ENCODE results near the gene AADACL2. TPM values are rescaled to one million over a fixed set of nuclear protein-coding genes. Genes with fewer than 3 reads are reported as not detected.

Gene AADACL2
- total and polyA plus RNA-seq, 4 donors: not detected

DNA sequence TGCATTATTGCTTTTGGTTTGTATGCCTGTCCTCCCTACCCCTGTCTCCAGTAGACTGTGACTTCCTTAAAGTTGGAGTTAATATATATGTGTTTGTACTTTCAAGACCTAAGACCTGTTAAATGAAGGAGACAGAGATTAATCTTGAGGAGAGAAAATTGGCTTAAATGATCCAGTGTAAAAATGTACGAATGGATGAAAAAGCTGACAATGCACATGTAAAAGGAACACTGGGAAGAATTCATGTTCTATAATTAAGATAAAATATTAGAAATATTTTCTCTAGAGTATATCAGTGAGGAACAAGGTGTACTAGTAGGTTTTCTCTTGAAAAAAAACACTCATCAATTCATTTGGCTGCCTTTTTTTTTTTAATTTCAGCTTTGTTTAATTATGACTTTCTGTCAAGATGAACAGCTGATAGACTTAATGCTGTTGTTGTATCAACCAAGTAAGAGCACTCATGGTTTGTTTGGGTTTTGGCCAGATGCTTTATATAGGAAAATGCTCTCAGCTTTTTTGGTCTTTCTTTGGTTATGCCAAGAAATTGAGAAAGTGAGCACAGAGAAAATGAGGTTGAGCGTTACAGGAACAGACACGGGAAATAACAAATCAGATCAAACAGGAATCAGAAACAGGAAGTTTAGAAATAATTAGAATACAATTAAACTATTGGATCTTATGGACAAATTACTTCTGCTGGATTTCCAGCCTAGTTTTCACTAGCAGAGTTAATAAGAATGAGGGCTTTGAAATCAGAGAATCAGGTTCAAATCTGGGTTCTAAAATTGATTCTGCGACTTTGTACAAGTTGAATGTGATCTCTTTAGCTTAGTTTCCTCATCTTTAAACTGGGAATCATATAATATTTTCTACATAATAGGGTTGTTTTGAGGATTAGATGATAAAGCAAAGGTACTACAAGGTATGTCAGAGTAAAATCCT, 41.9 kb downstream of the AADACL2 start:
- DNase-seq (ENCODE audit: low spot score): no peak
- WGBS: 81% methylated on average over 4 of the region's 4 CpGs

DNA sequence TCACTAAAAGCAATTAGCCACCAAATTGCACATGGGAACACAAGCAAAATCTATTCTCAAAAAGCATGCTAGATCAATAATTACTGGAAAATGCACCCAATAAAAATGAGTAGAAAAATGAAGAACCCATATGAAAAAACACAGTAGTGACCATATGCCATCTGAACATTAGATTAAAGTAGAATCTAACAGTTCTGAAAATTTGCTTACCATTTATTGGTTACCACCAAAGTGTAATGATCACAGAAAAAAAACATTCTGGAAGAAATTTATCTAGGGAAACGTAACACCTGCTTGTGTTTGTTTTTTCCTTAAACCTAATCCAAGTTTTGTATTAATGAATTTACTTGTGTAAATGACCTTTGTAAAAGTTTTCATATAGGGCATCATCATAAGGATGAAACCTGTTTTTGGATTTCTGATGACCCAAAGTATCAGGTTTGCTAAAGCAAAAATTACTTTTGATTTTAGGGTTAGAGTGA, 42.6 kb downstream of the AADACL2 start:
- 54% methylated on average over 1 of the region's 1 CpG for WGBS
- Histone ChIP-seq H3K4me3 (ENCODE audit: low read depth in 1 of 3, low read length in 3 of 3) (no peak overlapping the region), H3K9me3 (ENCODE audit: control insufficient read depth in 4 of 4, low read length in 3 of 4) (no peaks in the 10 kb centered on the region), H3K4me1 (ENCODE audit: control insufficient read depth in 4 of 4, insufficient read depth in 4 of 4, low read length in 3 of 4) (peaks cover 1 to 14% (median 5%) of the 10 kb centered on the region in 4 donors), H3K27me3 (ENCODE audit: control insufficient read depth in 4 of 4, insufficient read depth in 4 of 4, low read length in 3 of 4) (no peaks in the 10 kb centered on the region), H3K27ac (ENCODE audit: low read depth in 1 of 2, low read length in 2 of 2) (no peak overlapping the region), H3K9ac (ENCODE audit: low read depth in 1 of 2, low read length in 2 of 2) (no peak overlapping the region), H3K36me3 (ENCODE audit: control insufficient read depth in 4 of 4, insufficient read depth in 3 of 4, low read depth in 1 of 4, low read length in 3 of 4) (no peaks in the 10 kb centered on the region)
- TF ChIP-seq HNF4G (IDR thresholded peaks at IDR 0.05) (no peak), NR2F2 (IDR thresholded peaks at IDR 0.05) (no peak), SP1 (IDR thresholded peaks at IDR 0.05) (no peak), FOXA2 (IDR thresholded peaks at IDR 0.05) (no peak), TAF1 (conservative IDR thresholded peaks at IDR 0.05) (no peak), GABPA (IDR thresholded peaks at IDR 0.05 in 1 of 2, conservative IDR thresholded peaks at IDR 0.05 in 1 of 2) (no peak), YY1 (IDR thresholded peaks at IDR 0.05) (no peak), EGR1 (IDR thresholded peaks at IDR 0.05; ENCODE audit: low read depth in 2 of 2) (no peak), JUND (IDR thresholded peaks at IDR 0.05) (no peak), FOXA1 (IDR thresholded peaks at IDR 0.05) (no peak), HNF4A (conservative IDR thresholded peaks at IDR 0.05) (no peak), RXRA (IDR thresholded peaks at IDR 0.05) (no peak)
- TF ChIP-seq, protein P1, sequence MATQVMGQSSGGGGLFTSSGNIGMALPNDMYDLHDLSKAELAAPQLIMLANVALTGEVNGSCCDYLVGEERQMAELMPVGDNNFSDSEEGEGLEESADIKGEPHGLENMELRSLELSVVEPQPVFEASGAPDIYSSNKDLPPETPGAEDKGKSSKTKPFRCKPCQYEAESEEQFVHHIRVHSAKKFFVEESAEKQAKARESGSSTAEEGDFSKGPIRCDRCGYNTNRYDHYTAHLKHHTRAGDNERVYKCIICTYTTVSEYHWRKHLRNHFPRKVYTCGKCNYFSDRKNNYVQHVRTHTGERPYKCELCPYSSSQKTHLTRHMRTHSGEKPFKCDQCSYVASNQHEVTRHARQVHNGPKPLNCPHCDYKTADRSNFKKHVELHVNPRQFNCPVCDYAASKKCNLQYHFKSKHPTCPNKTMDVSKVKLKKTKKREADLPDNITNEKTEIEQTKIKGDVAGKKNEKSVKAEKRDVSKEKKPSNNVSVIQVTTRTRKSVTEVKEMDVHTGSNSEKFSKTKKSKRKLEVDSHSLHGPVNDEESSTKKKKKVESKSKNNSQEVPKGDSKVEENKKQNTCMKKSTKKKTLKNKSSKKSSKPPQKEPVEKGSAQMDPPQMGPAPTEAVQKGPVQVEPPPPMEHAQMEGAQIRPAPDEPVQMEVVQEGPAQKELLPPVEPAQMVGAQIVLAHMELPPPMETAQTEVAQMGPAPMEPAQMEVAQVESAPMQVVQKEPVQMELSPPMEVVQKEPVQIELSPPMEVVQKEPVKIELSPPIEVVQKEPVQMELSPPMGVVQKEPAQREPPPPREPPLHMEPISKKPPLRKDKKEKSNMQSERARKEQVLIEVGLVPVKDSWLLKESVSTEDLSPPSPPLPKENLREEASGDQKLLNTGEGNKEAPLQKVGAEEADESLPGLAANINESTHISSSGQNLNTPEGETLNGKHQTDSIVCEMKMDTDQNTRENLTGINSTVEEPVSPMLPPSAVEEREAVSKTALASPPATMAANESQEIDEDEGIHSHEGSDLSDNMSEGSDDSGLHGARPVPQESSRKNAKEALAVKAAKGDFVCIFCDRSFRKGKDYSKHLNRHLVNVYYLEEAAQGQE (IDR thresholded peaks at IDR 0.05): no peak
- TF ChIP-seq, protein P2, sequence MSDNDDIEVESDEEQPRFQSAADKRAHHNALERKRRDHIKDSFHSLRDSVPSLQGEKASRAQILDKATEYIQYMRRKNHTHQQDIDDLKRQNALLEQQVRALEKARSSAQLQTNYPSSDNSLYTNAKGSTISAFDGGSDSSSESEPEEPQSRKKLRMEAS (IDR thresholded peaks at IDR 0.05): no peak
- TF ChIP-seq, protein P3, sequence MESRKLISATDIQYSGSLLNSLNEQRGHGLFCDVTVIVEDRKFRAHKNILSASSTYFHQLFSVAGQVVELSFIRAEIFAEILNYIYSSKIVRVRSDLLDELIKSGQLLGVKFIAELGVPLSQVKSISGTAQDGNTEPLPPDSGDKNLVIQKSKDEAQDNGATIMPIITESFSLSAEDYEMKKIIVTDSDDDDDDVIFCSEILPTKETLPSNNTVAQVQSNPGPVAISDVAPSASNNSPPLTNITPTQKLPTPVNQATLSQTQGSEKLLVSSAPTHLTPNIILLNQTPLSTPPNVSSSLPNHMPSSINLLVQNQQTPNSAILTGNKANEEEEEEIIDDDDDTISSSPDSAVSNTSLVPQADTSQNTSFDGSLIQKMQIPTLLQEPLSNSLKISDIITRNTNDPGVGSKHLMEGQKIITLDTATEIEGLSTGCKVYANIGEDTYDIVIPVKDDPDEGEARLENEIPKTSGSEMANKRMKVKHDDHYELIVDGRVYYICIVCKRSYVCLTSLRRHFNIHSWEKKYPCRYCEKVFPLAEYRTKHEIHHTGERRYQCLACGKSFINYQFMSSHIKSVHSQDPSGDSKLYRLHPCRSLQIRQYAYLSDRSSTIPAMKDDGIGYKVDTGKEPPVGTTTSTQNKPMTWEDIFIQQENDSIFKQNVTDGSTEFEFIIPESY (IDR thresholded peaks at IDR 0.05): no peak
- TF ChIP-seq, protein P4, sequence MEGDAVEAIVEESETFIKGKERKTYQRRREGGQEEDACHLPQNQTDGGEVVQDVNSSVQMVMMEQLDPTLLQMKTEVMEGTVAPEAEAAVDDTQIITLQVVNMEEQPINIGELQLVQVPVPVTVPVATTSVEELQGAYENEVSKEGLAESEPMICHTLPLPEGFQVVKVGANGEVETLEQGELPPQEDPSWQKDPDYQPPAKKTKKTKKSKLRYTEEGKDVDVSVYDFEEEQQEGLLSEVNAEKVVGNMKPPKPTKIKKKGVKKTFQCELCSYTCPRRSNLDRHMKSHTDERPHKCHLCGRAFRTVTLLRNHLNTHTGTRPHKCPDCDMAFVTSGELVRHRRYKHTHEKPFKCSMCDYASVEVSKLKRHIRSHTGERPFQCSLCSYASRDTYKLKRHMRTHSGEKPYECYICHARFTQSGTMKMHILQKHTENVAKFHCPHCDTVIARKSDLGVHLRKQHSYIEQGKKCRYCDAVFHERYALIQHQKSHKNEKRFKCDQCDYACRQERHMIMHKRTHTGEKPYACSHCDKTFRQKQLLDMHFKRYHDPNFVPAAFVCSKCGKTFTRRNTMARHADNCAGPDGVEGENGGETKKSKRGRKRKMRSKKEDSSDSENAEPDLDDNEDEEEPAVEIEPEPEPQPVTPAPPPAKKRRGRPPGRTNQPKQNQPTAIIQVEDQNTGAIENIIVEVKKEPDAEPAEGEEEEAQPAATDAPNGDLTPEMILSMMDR (IDR thresholded peaks at IDR 0.05; ENCODE audit: low read depth, low read length, missing input control): no peak
- TF ChIP-seq, protein P5, sequence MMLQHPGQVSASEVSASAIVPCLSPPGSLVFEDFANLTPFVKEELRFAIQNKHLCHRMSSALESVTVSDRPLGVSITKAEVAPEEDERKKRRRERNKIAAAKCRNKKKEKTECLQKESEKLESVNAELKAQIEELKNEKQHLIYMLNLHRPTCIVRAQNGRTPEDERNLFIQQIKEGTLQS (IDR thresholded peaks at IDR 0.05): no peak
- DNase-seq (ENCODE audit: low spot score): no peak

More for the DNA sequence above, 41.9 kb downstream of the AADACL2 start:
- Histone ChIP-seq H3K9me3 (ENCODE audit: control insufficient read depth in 4 of 4, low read length in 3 of 4) (no peaks in the 10 kb centered on the region), H3K4me3 (ENCODE audit: low read depth in 1 of 3, low read length in 3 of 3) (no peak overlapping the region), H3K36me3 (ENCODE audit: control insufficient read depth in 4 of 4, insufficient read depth in 3 of 4, low read depth in 1 of 4, low read length in 3 of 4) (no peaks in the 10 kb centered on the region), H3K4me1 (ENCODE audit: control insufficient read depth in 4 of 4, insufficient read depth in 4 of 4, low read length in 3 of 4) (peaks cover 1 to 21% (median 6%) of the 10 kb centered on the region in 4 donors), H3K27me3 (ENCODE audit: control insufficient read depth in 4 of 4, insufficient read depth in 4 of 4, low read length in 3 of 4) (no peaks in the 10 kb centered on the region), H3K27ac (ENCODE audit: low read depth in 1 of 2, low read length in 2 of 2) (no peak overlapping the region), H3K9ac (ENCODE audit: low read depth in 1 of 2, low read length in 2 of 2) (no peak overlapping the region)
- TF ChIP-seq, protein P4 (IDR thresholded peaks at IDR 0.05; ENCODE audit: low read depth, low read length, missing input control): no peak

All from liver (tissue), 9 donors.